ENCODE results near the gene SCMH1. TPM values are rescaled to one million over a fixed set of nuclear protein-coding genes. Genes with fewer than 3 reads are reported as not detected.

SCMH1 gene
- total RNA-seq, 2 experiments from 2014 or later: 25.3 to 26.1 TPM

GRCh38 chr1:41038110-41038509 lies 204.0 kb downstream of the SCMH1 start:
- intact Hi-C loops (cut with micrococcal nuclease): no loop called here

GRCh38 chr1:41037116-41037903 lies 204.8 kb downstream of the SCMH1 start:
- ATAC-seq (no peak), DNase-seq (no peak)
- CTCF ChIA-PET: interaction anchor here (1.1 to 1.2 kb wide), 2 partner anchors 85 to 245 kb away, joined by 3 read pairs; no protein-coding TSS in a partner anchor
- H3K27ac Mint-ChIP-seq: no peak overlapping the region
- H3K9me3 Mint-ChIP-seq: no peaks in the 10 kb centered on the region
- H3K4me3 Mint-ChIP-seq: no peak overlapping the region
- no peaks in the 10 kb centered on the region for H3K27me3 Mint-ChIP-seq
- TF ChIP-seq, protein P1, sequence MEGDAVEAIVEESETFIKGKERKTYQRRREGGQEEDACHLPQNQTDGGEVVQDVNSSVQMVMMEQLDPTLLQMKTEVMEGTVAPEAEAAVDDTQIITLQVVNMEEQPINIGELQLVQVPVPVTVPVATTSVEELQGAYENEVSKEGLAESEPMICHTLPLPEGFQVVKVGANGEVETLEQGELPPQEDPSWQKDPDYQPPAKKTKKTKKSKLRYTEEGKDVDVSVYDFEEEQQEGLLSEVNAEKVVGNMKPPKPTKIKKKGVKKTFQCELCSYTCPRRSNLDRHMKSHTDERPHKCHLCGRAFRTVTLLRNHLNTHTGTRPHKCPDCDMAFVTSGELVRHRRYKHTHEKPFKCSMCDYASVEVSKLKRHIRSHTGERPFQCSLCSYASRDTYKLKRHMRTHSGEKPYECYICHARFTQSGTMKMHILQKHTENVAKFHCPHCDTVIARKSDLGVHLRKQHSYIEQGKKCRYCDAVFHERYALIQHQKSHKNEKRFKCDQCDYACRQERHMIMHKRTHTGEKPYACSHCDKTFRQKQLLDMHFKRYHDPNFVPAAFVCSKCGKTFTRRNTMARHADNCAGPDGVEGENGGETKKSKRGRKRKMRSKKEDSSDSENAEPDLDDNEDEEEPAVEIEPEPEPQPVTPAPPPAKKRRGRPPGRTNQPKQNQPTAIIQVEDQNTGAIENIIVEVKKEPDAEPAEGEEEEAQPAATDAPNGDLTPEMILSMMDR (IDR thresholded peaks at IDR 0.05): no peak
- intact Hi-C loops (cut with micrococcal nuclease): no loop called here
- POLR2A ChIA-PET: interaction anchor here (0.9 kb wide), 1 partner anchor 12 kb away, joined by 4 read pairs; no protein-coding TSS in a partner anchor
- H3K36me3 Mint-ChIP-seq (ENCODE audit: low read depth): peaks cover 22% of the 10 kb centered on the region
- H3K4me1 Mint-ChIP-seq (ENCODE audit: low read depth): no peaks in the 10 kb centered on the region

More at GRCh38 chr1:41038110-41038509, 204.0 kb downstream of the SCMH1 start:
- Mint-ChIP-seq H3K27me3 (no peaks in the 10 kb centered on the region), H3K4me3 (no peak overlapping the region), H3K36me3 (ENCODE audit: low read depth) (peaks cover 22% of the 10 kb centered on the region), H3K4me1 (ENCODE audit: low read depth) (no peaks in the 10 kb centered on the region), H3K9me3 (no peaks in the 10 kb centered on the region), H3K27ac (no peak overlapping the region)
- ATAC-seq (no peak), DNase-seq (no peak)
- ChIA-PET CTCF (interaction anchor here (1.1 to 1.2 kb wide), 2 partner anchors 85 to 244 kb away, joined by 3 read pairs; no protein-coding TSS in a partner anchor), POLR2A (interaction anchor here (0.9 kb wide), 1 partner anchor 12 kb away, joined by 4 read pairs; no protein-coding TSS in a partner anchor)
- TF ChIP-seq, protein P1 (IDR thresholded peaks at IDR 0.05): no peak

- ChIA-PET CTCF (no interaction called here), POLR2A (interaction anchor here (0.6 kb wide), 1 partner anchor 10 kb away, joined by 3 read pairs; no protein-coding TSS in a partner anchor)
- Mint-ChIP-seq H3K9me3 (no peaks in the 10 kb centered on the region), H3K27ac (no peak overlapping the region), H3K4me1 (ENCODE audit: low read depth) (no peaks in the 10 kb centered on the region), H3K36me3 (ENCODE audit: low read depth) (peaks cover 37% of the 10 kb centered on the region), H3K27me3 (no peaks in the 10 kb centered on the region), H3K4me3 (no peak overlapping the region)
- no peak for ATAC-seq
- TF ChIP-seq, protein P1 (IDR thresholded peaks at IDR 0.05): no peak
- intact Hi-C loops (cut with micrococcal nuclease): no loop called here
- no peak for DNase-seq
Measured at GRCh38 chr1:41033272-41033671, 208.8 kb downstream of the SCMH1 start.

DNA sequence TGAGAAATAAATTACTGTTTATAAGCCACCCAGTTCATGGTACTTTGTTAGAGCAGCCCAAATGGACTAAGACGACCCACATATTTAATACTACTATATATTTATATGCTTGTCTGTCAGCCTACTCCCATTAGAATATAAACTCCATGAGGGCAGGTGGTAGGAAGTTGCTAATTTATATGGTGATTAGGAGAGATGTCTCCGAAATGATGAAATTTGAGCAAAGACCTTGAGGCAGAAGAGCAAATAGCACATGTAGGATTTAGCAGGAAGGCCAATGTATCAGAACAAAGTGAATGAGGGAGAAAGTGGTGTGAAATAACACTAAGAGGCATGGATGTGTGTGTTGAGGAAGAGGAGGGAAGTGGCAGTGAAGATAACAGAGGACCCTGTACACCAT lies 210.0 kb downstream of the SCMH1 start:
- Mint-ChIP-seq H3K4me1 (ENCODE audit: low read depth) (no peaks in the 10 kb centered on the region), H3K36me3 (ENCODE audit: low read depth) (peaks cover 44% of the 10 kb centered on the region), H3K4me3 (no peak overlapping the region), H3K27me3 (no peaks in the 10 kb centered on the region), H3K9me3 (no peaks in the 10 kb centered on the region), H3K27ac (no peak overlapping the region)
- TF ChIP-seq, protein P1 (IDR thresholded peaks at IDR 0.05): no peak
- intact Hi-C loops (cut with micrococcal nuclease): no loop called here
- POLR2A ChIA-PET: no interaction called here
- DNase-seq (no peak), ATAC-seq (no peak)
- CTCF ChIA-PET: no interaction called here
